PC-3 (cell line): Measurements from ENCODE around the gene VMA21.

ENCODE experiments used
- CTCF ChIP-seq: fragments of 300-600 bp; sonication (generic); conservative IDR thresholded peaks from 2 replicates; pipeline ENCODE4 v1.5.1; 2017; ENCODE audit warnings: antibody characterized with exemption, low read depth, mild to moderate bottlenecking, low read length
- EZH2 ChIP-seq: fragments of 300-600 bp; sonication (generic); IDR thresholded peaks from one replicate; pipeline ENCODE4 v1.6.1; 2017; ENCODE audit warnings: antibody characterized with exemption, mild to moderate bottlenecking, low read length; ENCODE audit not compliant: unreplicated experiment
- EZH2phosphoT487 ChIP-seq: fragments of 300-600 bp; sonication (generic); IDR thresholded peaks from 2 replicates; pipeline ENCODE4 v1.6.1; 2018; ENCODE audit warnings: mild to moderate bottlenecking, antibody characterized with exemption, low read length, borderline replicate concordance

DNA sequence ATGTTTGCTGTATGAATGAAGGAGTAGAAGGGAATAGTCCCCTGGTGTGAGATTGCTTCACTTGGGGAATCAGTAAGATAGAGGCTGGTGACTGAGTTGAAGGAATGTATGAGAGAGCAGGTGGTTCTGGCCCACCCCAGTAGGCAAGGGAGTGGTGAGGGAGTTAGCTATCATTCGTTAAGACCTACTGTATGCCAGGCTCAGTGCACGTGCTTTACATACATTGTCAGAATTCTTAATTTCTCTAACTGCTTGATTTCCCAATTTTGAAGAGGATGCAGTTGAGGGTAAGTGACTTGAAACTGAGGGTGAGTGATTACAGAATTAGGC is 700 bp downstream of the VMA21 start:
- TF ChIP-seq CTCF (no peak), EZH2phosphoT487 (no peak), EZH2 (no peak)
